NCI-H187 (cell line): ENCODE measurements around the gene PDE9A.

Source experiments
- DNase-seq, 2 experiments: peaks; one replicate each; lab custom pipeline; 2025; lab: John Stamatoyannopoulos, UW

Gene PDE9A

GRCh38 chr21:42672699-42673458 is 19.5 kb downstream of the PDE9A start:
- DNase-seq = no peak

- DNase-seq = no peak
These were observed 20.4 kb downstream of the PDE9A start for GRCh38 chr21:42673633-42674328.

GRCh38 chr21:42674351-42674940 is 21.0 kb downstream of the PDE9A start:
- no peak for DNase-seq

- DNase-seq = no peak
These were observed 22.0 kb downstream of the PDE9A start for GRCh38 chr21:42675403-42675802.

GRCh38 chr21:42676808-42677207 is 23.4 kb downstream of the PDE9A start:
- DNase-seq = no peak

- DNase-seq = no peak
These were observed 24.2 kb downstream of the PDE9A start for GRCh38 chr21:42677339-42678321.

- DNase-seq = no peak
These were observed 25.3 kb downstream of the PDE9A start for GRCh38 chr21:42678618-42679295.

GRCh38 chr21:42679319-42680057 is 26.1 kb downstream of the PDE9A start:
- DNase-seq = no peak

GRCh38 chr21:42680058-42680330 is 26.6 kb downstream of the PDE9A start:
- DNase-seq = no peak

GRCh38 chr21:42680429-42680828 is 27.0 kb downstream of the PDE9A start:
- DNase-seq = no peak

- DNase-seq = no peak
These were observed 28.1 kb downstream of the PDE9A start for GRCh38 chr21:42681296-42682206.

GRCh38 chr21:42682661-42683210 is 29.3 kb downstream of the PDE9A start:
- DNase-seq = no peak

GRCh38 chr21:42683371-42684108 is 30.1 kb downstream of the PDE9A start:
- no peak for DNase-seq

- DNase-seq = no peak
These were observed 30.9 kb downstream of the PDE9A start for GRCh38 chr21:42684109-42684916.

- no peak for DNase-seq
These were observed 31.6 kb downstream of the PDE9A start for GRCh38 chr21:42685036-42685435.

- DNase-seq = no peak
These were observed 32.6 kb downstream of the PDE9A start for GRCh38 chr21:42685954-42686500.

GRCh38 chr21:42687796-42688195 is 34.4 kb downstream of the PDE9A start:
- DNase-seq = no peak
